B cell (primary cell): ENCODE data around the gene TMEM14C.

Source experiments
- CTCF ChIP-seq: fragments of 200-600 bp; IDR thresholded peaks from one replicate; pipeline ENCODE4 v1.8.0; 2022; ENCODE audit warnings: antibody characterized with exemption, mild to moderate bottlenecking
- EZH2 ChIP-seq: IDR thresholded peaks from 2 replicates; pipeline ENCODE4 v1.6.1; 2012; ENCODE audit warnings: borderline replicate concordance, low read depth, mild to moderate bottlenecking, moderate library complexity, low read length; ENCODE audit not compliant: insufficient read depth, poor library complexity, severe bottlenecking

DNA sequence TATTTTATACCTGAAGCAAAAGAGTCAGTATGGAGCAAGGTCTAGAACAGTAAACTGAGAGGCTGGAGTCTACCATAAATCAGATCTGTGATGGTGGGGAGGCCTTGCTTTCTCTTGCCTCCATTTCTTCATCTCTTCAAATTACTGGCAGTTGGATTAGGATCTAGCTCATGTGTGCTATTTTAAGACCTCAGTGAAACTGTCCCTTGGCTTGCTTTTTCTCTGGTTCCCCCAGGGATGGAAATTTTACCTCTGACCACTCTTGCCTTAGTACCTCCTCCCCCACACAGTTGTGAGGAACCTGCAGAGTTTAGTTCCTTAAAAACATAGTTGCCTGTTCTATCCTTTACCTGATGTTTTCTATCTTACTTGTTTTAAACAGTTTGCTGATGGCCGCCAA lies 33.2 kb downstream of the TMEM14C start:
- TF ChIP-seq CTCF (no peak), EZH2 (no peak)
